ENCODE data around the gene LAMA3. TPM values are rescaled to one million over a fixed set of nuclear protein-coding genes. Genes with fewer than 3 reads are reported as not detected.

The LAMA3 gene
- total RNA-seq, 2 donors from 2014 or later, result 0.11 to 0.24 TPM

- no peaks in the 10 kb centered on the region for H3K36me3 Mint-ChIP-seq (ENCODE audit: low read depth)
- no peaks in the 10 kb centered on the region for H3K27me3 Mint-ChIP-seq
- H3K27ac Mint-ChIP-seq, result no peak overlapping the region
- H3K4me3 Mint-ChIP-seq, result peak overlapping the region; percentile 22
- H3K4me1 Mint-ChIP-seq, result peaks cover 4% of the 10 kb centered on the region
- ATAC-seq (replicated peaks), result peak; percentile 52
- no peaks in the 10 kb centered on the region for H3K9me3 Mint-ChIP-seq
Measured at GRCh38 chr18:23885750-23886149, 196.5 kb downstream of the LAMA3 start.

DNA sequence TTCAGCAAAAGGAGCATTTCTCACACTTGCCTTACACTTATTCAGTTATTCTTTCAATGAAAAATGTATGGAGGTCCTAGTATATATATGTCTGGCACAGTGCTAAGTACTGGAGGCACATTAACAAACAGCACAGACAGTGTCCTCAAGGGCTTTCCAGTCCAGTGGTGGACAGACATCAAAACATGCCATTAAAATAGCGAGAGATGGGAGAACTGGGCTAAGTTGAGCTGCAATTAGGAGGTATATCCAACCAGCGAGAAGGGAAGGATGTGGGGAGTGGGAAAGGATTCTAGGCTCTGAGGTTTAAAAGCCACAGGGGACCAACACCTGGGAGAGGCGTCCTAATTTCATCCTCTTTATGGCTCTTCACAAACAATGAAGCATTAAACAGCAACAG lies 197.8 kb downstream of the LAMA3 start:
- H3K27me3 Mint-ChIP-seq, result no peaks in the 10 kb centered on the region
- H3K4me1 Mint-ChIP-seq, result peaks cover 9% of the 10 kb centered on the region
- no peak for ATAC-seq (replicated peaks)
- no peak overlapping the region for H3K27ac Mint-ChIP-seq
- H3K4me3 Mint-ChIP-seq, result no peak overlapping the region
- no peaks in the 10 kb centered on the region for H3K9me3 Mint-ChIP-seq
- H3K36me3 Mint-ChIP-seq (ENCODE audit: low read depth), result no peaks in the 10 kb centered on the region

- Mint-ChIP-seq H3K9me3 (no peaks in the 10 kb centered on the region), H3K4me3 (no peak overlapping the region), H3K27me3 (no peaks in the 10 kb centered on the region), H3K36me3 (ENCODE audit: low read depth) (no peaks in the 10 kb centered on the region), H3K4me1 (peaks cover 9% of the 10 kb centered on the region), H3K27ac (no peak overlapping the region)
- ATAC-seq (replicated peaks), result no peak
Measured at GRCh38 chr18:23887493-23887892, 198.2 kb downstream of the LAMA3 start.

DNA sequence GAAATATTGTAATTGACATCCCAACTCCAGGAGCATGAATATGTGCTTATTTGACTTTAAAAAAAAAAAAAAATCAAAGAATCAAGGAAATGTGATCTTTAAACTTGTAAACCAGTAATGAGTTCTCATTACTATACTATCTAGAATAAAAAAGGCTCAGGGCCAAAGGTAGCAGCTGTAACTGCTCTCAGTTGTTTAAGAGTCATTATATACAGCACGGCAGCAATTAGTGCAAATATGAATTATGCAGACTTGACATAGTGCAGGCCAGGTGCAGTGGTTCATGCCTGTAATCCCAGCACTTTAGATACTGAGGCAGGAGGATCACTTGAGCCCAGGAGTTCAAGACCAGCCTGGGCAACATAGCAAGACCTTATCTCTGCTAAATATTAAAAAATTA lies 199.6 kb downstream of the LAMA3 start:
- ATAC-seq (replicated peaks), result no peak
- Mint-ChIP-seq H3K9me3 (no peaks in the 10 kb centered on the region), H3K27ac (no peak overlapping the region), H3K4me1 (peaks cover 9% of the 10 kb centered on the region), H3K36me3 (ENCODE audit: low read depth) (no peaks in the 10 kb centered on the region), H3K4me3 (no peak overlapping the region), H3K27me3 (no peaks in the 10 kb centered on the region)

GRCh38 chr18:23889907-23890306 lies 200.7 kb downstream of the LAMA3 start:
- Mint-ChIP-seq H3K9me3 (no peaks in the 10 kb centered on the region), H3K27me3 (no peaks in the 10 kb centered on the region), H3K4me1 (peaks cover 9% of the 10 kb centered on the region), H3K27ac (no peak overlapping the region), H3K36me3 (ENCODE audit: low read depth) (no peaks in the 10 kb centered on the region), H3K4me3 (no peak overlapping the region)
- no peak for ATAC-seq (replicated peaks)

- H3K9me3 Mint-ChIP-seq, result no peaks in the 10 kb centered on the region
- H3K27ac Mint-ChIP-seq, result no peak overlapping the region
- no peak for ATAC-seq (replicated peaks)
- no peaks in the 10 kb centered on the region for H3K27me3 Mint-ChIP-seq
- H3K36me3 Mint-ChIP-seq (ENCODE audit: low read depth), result no peaks in the 10 kb centered on the region
- peaks cover 9% of the 10 kb centered on the region for H3K4me1 Mint-ChIP-seq
- H3K4me3 Mint-ChIP-seq, result no peak overlapping the region
Measured at GRCh38 chr18:23890589-23890988, 201.3 kb downstream of the LAMA3 start.

DNA sequence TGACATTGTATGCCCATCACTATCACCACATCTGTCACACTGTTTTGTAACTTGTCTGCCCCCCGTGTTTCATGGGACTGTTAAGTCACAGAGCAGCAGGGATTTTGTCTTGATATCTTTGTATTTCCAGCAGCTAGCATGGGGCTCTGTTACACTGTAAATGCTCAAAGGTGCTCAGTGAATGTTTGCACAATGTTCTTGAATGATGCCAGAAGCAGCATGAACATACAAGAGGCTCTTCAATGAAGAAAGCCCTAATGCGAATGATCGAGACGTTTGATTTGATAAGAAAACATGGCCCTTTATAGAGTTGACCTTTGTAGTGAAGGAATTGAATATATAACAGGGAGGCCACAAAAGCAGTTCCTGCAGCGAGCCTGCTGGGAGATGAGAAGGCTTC lies 204.4 kb downstream of the LAMA3 start:
- Mint-ChIP-seq H3K27me3 (peaks cover 4% of the 10 kb centered on the region), H3K36me3 (ENCODE audit: low read depth) (no peaks in the 10 kb centered on the region), H3K27ac (no peak overlapping the region), H3K9me3 (no peaks in the 10 kb centered on the region), H3K4me3 (no peak overlapping the region), H3K4me1 (peaks cover 5% of the 10 kb centered on the region)
- ATAC-seq (replicated peaks), result no peak

- H3K4me3 Mint-ChIP-seq, result no peak overlapping the region
Measured at GRCh38 chr18:23894661-23895175, 205.5 kb downstream of the LAMA3 start.

GRCh38 chr18:23897291-23897690 lies 208.0 kb downstream of the LAMA3 start:
- no peaks in the 10 kb centered on the region for H3K9me3 Mint-ChIP-seq
- no peaks in the 10 kb centered on the region for H3K36me3 Mint-ChIP-seq (ENCODE audit: low read depth)
- H3K4me1 Mint-ChIP-seq, result no peaks in the 10 kb centered on the region
- H3K27me3 Mint-ChIP-seq, result peaks cover 4% of the 10 kb centered on the region
- no peak for ATAC-seq (replicated peaks)
- H3K27ac Mint-ChIP-seq, result no peak overlapping the region
- H3K4me3 Mint-ChIP-seq, result no peak overlapping the region

More at GRCh38 chr18:23894661-23895175, 205.5 kb downstream of the LAMA3 start:
- Mint-ChIP-seq H3K27me3 (peaks cover 4% of the 10 kb centered on the region), H3K4me1 (peaks cover 5% of the 10 kb centered on the region), H3K9me3 (no peaks in the 10 kb centered on the region), H3K36me3 (ENCODE audit: low read depth) (no peaks in the 10 kb centered on the region), H3K27ac (no peak overlapping the region)
- no peak for ATAC-seq (replicated peaks)

- no peaks in the 10 kb centered on the region for H3K4me1 Mint-ChIP-seq
- H3K36me3 Mint-ChIP-seq (ENCODE audit: low read depth), result no peaks in the 10 kb centered on the region
- peaks cover 4% of the 10 kb centered on the region for H3K27me3 Mint-ChIP-seq
- no peak overlapping the region for H3K27ac Mint-ChIP-seq
- no peaks in the 10 kb centered on the region for H3K9me3 Mint-ChIP-seq
- H3K4me3 Mint-ChIP-seq, result no peak overlapping the region
- no peak for ATAC-seq (replicated peaks)
Measured at GRCh38 chr18:23897733-23898132, 208.5 kb downstream of the LAMA3 start.

DNA sequence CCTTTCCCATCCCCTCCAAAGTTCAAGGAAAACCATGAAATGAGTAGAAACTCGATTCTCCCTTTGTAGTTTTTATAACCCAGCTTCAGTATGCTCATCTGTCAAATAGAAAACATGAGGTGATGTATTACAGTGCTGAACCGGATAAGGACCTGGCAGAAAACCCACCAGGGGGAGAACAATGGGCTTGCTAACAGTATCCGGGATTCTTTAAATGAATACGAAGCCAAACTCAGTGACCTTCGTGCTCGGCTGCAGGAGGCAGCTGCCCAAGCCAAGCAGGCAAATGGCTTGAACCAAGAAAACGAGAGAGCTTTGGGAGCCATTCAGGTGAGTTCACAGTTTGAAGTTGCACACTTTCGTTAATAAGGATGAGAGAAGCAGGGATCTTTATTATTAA lies 211.7 kb downstream of the LAMA3 start:
- no peak overlapping the region for H3K27ac Mint-ChIP-seq
- no peaks in the 10 kb centered on the region for H3K9me3 Mint-ChIP-seq
- no peaks in the 10 kb centered on the region for H3K4me1 Mint-ChIP-seq
- no peak for ATAC-seq (replicated peaks)
- no peak overlapping the region for H3K4me3 Mint-ChIP-seq
- H3K27me3 Mint-ChIP-seq, result peaks cover 4% of the 10 kb centered on the region
- H3K36me3 Mint-ChIP-seq (ENCODE audit: low read depth), result no peaks in the 10 kb centered on the region

DNA sequence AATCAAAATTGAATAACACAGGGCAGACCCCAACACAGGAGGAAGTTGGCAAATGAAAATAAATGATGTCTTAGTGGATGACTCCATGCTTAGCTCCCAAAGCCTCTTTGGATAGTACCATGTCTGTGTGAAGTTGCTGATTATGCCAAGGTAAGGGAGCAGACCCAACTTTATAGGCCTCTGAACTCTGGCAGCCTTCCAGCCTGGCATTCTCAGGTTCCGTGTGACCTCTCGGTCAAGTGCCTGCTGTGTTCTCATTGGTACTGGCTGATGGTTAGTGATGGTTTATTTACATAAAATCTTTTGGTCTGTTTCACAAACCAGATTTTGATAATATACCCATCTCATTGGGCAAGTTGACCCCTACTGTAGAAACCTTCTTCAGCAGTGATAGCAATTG lies 213.1 kb downstream of the LAMA3 start:
- Mint-ChIP-seq H3K4me3 (no peak overlapping the region), H3K4me1 (no peaks in the 10 kb centered on the region), H3K27ac (no peak overlapping the region), H3K36me3 (ENCODE audit: low read depth) (no peaks in the 10 kb centered on the region), H3K27me3 (no peaks in the 10 kb centered on the region), H3K9me3 (no peaks in the 10 kb centered on the region)
- ATAC-seq (replicated peaks), result no peak

DNA sequence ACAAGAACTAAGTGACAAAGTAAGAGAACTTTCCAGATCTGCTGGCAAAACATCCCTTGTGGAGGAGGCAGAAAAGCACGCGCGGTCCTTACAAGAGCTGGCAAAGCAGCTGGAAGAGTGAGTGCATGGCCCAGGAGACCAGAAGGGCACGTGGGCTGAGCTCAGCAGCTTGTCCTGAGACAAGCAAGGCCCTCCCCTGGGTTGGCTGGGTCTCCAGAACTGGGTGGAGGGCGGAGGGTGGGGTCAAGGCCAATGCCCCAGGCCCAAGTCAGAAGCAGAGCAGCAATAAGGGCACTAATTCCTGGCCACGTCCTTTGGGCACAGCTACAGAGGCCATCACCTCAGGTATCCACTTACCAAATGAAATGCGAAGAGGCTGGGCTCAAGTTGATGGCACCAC lies 214.7 kb downstream of the LAMA3 start:
- no peak overlapping the region for H3K27ac Mint-ChIP-seq
- H3K9me3 Mint-ChIP-seq, result no peaks in the 10 kb centered on the region
- no peaks in the 10 kb centered on the region for H3K4me1 Mint-ChIP-seq
- H3K27me3 Mint-ChIP-seq, result no peaks in the 10 kb centered on the region
- no peak for ATAC-seq (replicated peaks)
- H3K4me3 Mint-ChIP-seq, result no peak overlapping the region
- no peaks in the 10 kb centered on the region for H3K36me3 Mint-ChIP-seq (ENCODE audit: low read depth)

GRCh38 chr18:23906658-23907057 lies 217.4 kb downstream of the LAMA3 start:
- Mint-ChIP-seq H3K4me3 (no peak overlapping the region), H3K27me3 (no peaks in the 10 kb centered on the region), H3K27ac (no peak overlapping the region), H3K4me1 (no peaks in the 10 kb centered on the region), H3K9me3 (no peaks in the 10 kb centered on the region), H3K36me3 (ENCODE audit: low read depth) (no peaks in the 10 kb centered on the region)
- ATAC-seq (replicated peaks), result no peak

DNA sequence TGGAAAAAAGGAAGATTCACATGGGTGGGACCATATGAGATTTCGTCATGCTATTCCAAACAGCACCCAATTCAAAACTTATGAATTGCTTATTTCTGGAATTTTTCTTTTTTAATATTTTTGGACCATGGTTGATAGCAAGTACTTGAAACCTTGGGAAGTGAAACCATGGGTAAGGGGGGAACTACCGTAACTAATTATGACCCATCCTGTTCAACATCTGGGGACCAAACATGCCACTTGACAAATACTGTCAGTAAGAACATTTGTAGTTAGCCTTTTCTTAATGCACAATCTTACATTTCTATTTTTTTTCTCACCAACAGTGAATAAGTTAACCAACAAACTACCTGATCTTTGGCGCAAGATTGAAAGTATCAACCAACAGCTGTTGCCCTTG lies 219.6 kb downstream of the LAMA3 start:
- no peak overlapping the region for H3K27ac Mint-ChIP-seq
- H3K4me1 Mint-ChIP-seq, result no peaks in the 10 kb centered on the region
- no peaks in the 10 kb centered on the region for H3K36me3 Mint-ChIP-seq (ENCODE audit: low read depth)
- no peak for ATAC-seq (replicated peaks)
- no peaks in the 10 kb centered on the region for H3K9me3 Mint-ChIP-seq
- no peak overlapping the region for H3K4me3 Mint-ChIP-seq
- H3K27me3 Mint-ChIP-seq, result no peaks in the 10 kb centered on the region

DNA sequence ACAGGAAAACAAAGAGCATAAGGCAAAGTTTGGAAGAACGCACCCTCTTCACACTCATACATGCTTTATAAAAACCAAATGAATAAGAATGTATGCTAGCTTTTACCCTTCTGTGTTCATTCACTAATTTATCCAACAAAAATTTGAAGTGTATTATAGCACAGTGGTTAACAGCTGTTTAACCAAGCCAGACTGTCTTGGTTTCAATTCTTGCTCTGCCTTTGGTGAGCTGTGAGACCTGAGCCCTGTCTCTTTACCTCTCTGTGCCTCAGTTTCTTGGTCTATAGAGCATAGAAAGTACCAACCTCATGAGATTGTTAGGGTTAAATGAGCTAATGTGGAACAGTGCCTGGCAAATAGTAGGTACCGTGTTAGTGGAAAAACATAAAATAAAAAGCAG lies 220.8 kb downstream of the LAMA3 start:
- Mint-ChIP-seq H3K27ac (no peak overlapping the region), H3K9me3 (no peaks in the 10 kb centered on the region), H3K4me3 (no peak overlapping the region), H3K4me1 (no peaks in the 10 kb centered on the region), H3K36me3 (ENCODE audit: low read depth) (no peaks in the 10 kb centered on the region), H3K27me3 (no peaks in the 10 kb centered on the region)
- no peak for ATAC-seq (replicated peaks)

Data from activated T-helper 17 cell treated with anti-CD3 and anti-CD28 coated beads, Interleukin-2, amount 50 U/mL, for 72 hours (primary cell).